ENCODE data around the gene DCN. TPM values are rescaled to one million over a fixed set of nuclear protein-coding genes. Genes with fewer than 3 reads are reported as not detected.

The DCN gene
- total and polyA plus RNA-seq, 2 donors (not counting 3 experiments of a cell fraction or from before 2014, with no cell fraction given): 0.42 to 0.43 TPM

- FAIRE-seq (no peak), DNase-seq (ENCODE audit: low read depth, low spot score) (no peak)
- Histone ChIP-seq H3K4me3 (replicated peaks in 1 of 3; ENCODE audit: insufficient read depth in 1 of 3, low read depth in 1 of 3, low read length in 3 of 3) (no peak overlapping the region), H3K9me1 (replicated peaks; ENCODE audit: control insufficient read depth, extremely low read depth, insufficient read depth, low read length) (no peaks in the 10 kb centered on the region), H3K9ac (replicated peaks; ENCODE audit: extremely low read depth, insufficient read depth, low read length) (no peak overlapping the region), H2AFZ (ENCODE audit: low read depth, low read length) (no peak overlapping the region), H3K36me3 (ENCODE audit: control insufficient read depth in 2 of 2, extremely low read depth in 1 of 2, insufficient read depth in 2 of 2, low read length in 2 of 2) (no peaks in the 10 kb centered on the region), H3K79me2 (ENCODE audit: control insufficient read depth, insufficient read depth, low read length) (no peaks in the 10 kb centered on the region), H3K4me1 (ENCODE audit: control insufficient read depth, extremely low read depth, insufficient read depth, low read length) (peaks cover 21% of the 10 kb centered on the region), H3K4me2 (ENCODE audit: insufficient read depth, low read length) (no peak overlapping the region), H4K20me1 (replicated peaks; ENCODE audit: control insufficient read depth, extremely low read depth, insufficient read depth, low read length) (no peaks in the 10 kb centered on the region), H3K9me3 (replicated peaks; ENCODE audit: control insufficient read depth, insufficient read depth, low read length) (no peaks in the 10 kb centered on the region), H3K27ac (ENCODE audit: insufficient read depth, low read depth, low read length) (no peak overlapping the region), H3K27me3 (ENCODE audit: control insufficient read depth in 2 of 2, insufficient read depth in 2 of 2, low read length in 2 of 2) (no peaks in the 10 kb centered on the region)
- dilution Hi-C loops (cut with MboI; ENCODE audit: extremely low pct_ligation_motif_present, low sequenced_read_pairs) (no loop called here), intact Hi-C loops (cut with micrococcal nuclease) (no loop called here)
- CTCF ChIA-PET: no interaction called here
- BruUV-seq (replicated peaks): no TSS peak
- POLR2A ChIA-PET: no interaction called here
- TF ChIP-seq EZH2 (IDR thresholded peaks at IDR 0.05; ENCODE audit: borderline replicate concordance, low read depth, low read length, severe bottlenecking) (no peak), MYC (IDR thresholded peaks at IDR 0.05; ENCODE audit: low read depth, low read length) (no peak), POLR2AphosphoS5 (IDR thresholded peaks at IDR 0.05; ENCODE audit: insufficient read depth, low read depth, low read length) (no peak), CTCF (IDR thresholded peaks at IDR 0.05; ENCODE audit: extremely low read depth in 1 of 2, insufficient read depth in 1 of 2, low read depth in 1 of 2, low read length in 2 of 2) (no peak), FOS (IDR thresholded peaks at IDR 0.05; ENCODE audit: borderline replicate concordance, insufficient read depth, low read length) (no peak), JUN (IDR thresholded peaks at IDR 0.05; ENCODE audit: borderline replicate concordance, insufficient read depth, insufficient read length, low read depth) (no peak), GATA2 (IDR thresholded peaks at IDR 0.05; ENCODE audit: insufficient read depth, insufficient read length, low read depth, low read length) (no peak), POLR2A (IDR thresholded peaks at IDR 0.05; ENCODE audit: low read depth, low read length) (no peak), MAX (IDR thresholded peaks at IDR 0.05; ENCODE audit: insufficient read depth, insufficient read length) (no peak)
Observed at GRCh38 chr12:91142221-91142631, 40.4 kb downstream of the DCN start.
